Measurements from ENCODE around the gene TMEM132D. TPM values are rescaled to one million over a fixed set of nuclear protein-coding genes. Genes with fewer than 3 reads are reported as not detected.

TMEM132D gene
- total RNA-seq, 1 experiment from 2014 or later: not detected

DNA sequence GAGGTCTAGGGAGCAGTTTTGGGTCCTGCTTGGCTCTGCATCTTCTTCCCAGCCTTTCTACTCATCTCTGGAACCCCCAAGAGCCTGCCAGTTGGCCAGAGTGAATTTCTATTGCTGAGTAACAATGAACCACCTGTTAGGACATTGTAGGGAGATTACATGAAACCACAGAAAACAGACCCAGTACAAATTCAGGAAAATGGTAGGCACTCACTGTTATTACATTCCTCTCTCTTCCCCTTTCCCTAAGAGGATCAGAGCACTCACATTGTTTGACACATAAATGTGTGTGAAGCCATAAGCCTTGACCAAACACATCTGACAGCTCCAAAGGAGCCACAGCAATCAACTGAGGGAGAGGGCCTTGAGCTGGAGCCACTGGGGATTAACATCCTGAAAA is 216.1 kb downstream of the TMEM132D start:
- no peaks in the 10 kb centered on the region for H3K4me1 ChIP-seq (ENCODE audit: insufficient read depth, low read length, poor library complexity, severe bottlenecking)
- H3K27ac ChIP-seq (ENCODE audit: low read depth, low read length, poor library complexity, severe bottlenecking): no peak overlapping the region
- DNase-seq (ENCODE audit: low spot score): no peak
- no peaks in the 10 kb centered on the region for H3K27me3 ChIP-seq (replicated peaks; ENCODE audit: insufficient read depth, low read depth, low read length, poor library complexity)
- intact Hi-C loops (cut with micrococcal nuclease; ENCODE audit: unreplicated experiment): no loop called here
- CTCF ChIA-PET: no interaction called here
- H3K4me3 ChIP-seq (ENCODE audit: low read depth, low read length, poor library complexity, severe bottlenecking): no peak overlapping the region
- peaks cover 43% of the 10 kb centered on the region for H3K9me3 ChIP-seq (ENCODE audit: low read depth, low read length, poor library complexity, severe bottlenecking)
- BruUV-seq (replicated peaks): no TSS peak
- no peaks in the 10 kb centered on the region for H3K36me3 ChIP-seq (ENCODE audit: insufficient read depth, low read length, poor library complexity, severe bottlenecking)
- TF ChIP-seq, protein P1, sequence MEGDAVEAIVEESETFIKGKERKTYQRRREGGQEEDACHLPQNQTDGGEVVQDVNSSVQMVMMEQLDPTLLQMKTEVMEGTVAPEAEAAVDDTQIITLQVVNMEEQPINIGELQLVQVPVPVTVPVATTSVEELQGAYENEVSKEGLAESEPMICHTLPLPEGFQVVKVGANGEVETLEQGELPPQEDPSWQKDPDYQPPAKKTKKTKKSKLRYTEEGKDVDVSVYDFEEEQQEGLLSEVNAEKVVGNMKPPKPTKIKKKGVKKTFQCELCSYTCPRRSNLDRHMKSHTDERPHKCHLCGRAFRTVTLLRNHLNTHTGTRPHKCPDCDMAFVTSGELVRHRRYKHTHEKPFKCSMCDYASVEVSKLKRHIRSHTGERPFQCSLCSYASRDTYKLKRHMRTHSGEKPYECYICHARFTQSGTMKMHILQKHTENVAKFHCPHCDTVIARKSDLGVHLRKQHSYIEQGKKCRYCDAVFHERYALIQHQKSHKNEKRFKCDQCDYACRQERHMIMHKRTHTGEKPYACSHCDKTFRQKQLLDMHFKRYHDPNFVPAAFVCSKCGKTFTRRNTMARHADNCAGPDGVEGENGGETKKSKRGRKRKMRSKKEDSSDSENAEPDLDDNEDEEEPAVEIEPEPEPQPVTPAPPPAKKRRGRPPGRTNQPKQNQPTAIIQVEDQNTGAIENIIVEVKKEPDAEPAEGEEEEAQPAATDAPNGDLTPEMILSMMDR (conservative IDR thresholded peaks at IDR 0.05; ENCODE audit: low read depth, low read length): no peak
- TF ChIP-seq EZH2 (IDR thresholded peaks at IDR 0.05; ENCODE audit: borderline replicate concordance, low read depth, low read length, poor library complexity, severe bottlenecking): no peak
- POLR2A ChIA-PET (ENCODE audit: low non-redundant PET): no interaction called here

DNA sequence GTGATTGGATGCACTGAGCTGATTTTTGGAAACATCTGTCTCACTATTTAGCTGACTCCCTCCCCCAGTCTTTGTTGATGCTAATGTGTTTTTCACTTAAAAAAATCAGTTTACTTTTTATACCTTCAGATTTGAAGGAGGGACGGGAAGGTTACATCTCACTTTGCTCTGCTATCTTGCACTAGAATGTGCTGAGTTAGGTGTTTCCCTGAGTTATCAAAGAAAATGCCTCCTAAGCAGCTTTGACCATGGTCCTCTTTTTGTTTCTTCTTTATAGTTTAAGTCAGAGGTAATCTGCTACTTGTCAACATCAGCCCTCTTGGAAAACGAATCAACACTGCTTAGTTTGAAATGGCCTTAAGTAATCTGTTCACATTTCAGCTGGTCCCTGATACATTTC is 222.0 kb downstream of the TMEM132D start:
- Histone ChIP-seq H3K9me3 (ENCODE audit: low read depth, low read length, poor library complexity, severe bottlenecking) (peaks cover 27% of the 10 kb centered on the region), H3K4me1 (ENCODE audit: insufficient read depth, low read length, poor library complexity, severe bottlenecking) (no peaks in the 10 kb centered on the region), H3K27ac (ENCODE audit: low read depth, low read length, poor library complexity, severe bottlenecking) (no peak overlapping the region), H3K36me3 (ENCODE audit: insufficient read depth, low read length, poor library complexity, severe bottlenecking) (no peaks in the 10 kb centered on the region), H3K4me3 (ENCODE audit: low read depth, low read length, poor library complexity, severe bottlenecking) (no peak overlapping the region), H3K27me3 (replicated peaks; ENCODE audit: insufficient read depth, low read depth, low read length, poor library complexity) (no peaks in the 10 kb centered on the region)
- BruUV-seq (replicated peaks): no TSS peak
- DNase-seq (ENCODE audit: low spot score): no peak
- intact Hi-C loops (cut with micrococcal nuclease; ENCODE audit: unreplicated experiment): no loop called here
- TF ChIP-seq, protein P1 (conservative IDR thresholded peaks at IDR 0.05; ENCODE audit: low read depth, low read length): no peak
- no peak for TF ChIP-seq EZH2 (IDR thresholded peaks at IDR 0.05; ENCODE audit: borderline replicate concordance, low read depth, low read length, poor library complexity, severe bottlenecking)
- ChIA-PET POLR2A (ENCODE audit: low non-redundant PET) (no interaction called here), CTCF (no interaction called here)

- TF ChIP-seq, protein P1 (conservative IDR thresholded peaks at IDR 0.05; ENCODE audit: low read depth, low read length): no peak
- no peak for TF ChIP-seq EZH2 (IDR thresholded peaks at IDR 0.05; ENCODE audit: borderline replicate concordance, low read depth, low read length, poor library complexity, severe bottlenecking)
- DNase-seq (ENCODE audit: low spot score): no peak
- H3K4me1 ChIP-seq (ENCODE audit: insufficient read depth, low read length, poor library complexity, severe bottlenecking): no peaks in the 10 kb centered on the region
- H3K36me3 ChIP-seq (ENCODE audit: insufficient read depth, low read length, poor library complexity, severe bottlenecking): no peaks in the 10 kb centered on the region
- ChIA-PET POLR2A (ENCODE audit: low non-redundant PET) (no interaction called here), CTCF (interaction anchor here (0.6 kb wide), 1 partner anchor 1149 kb away, joined by 3 read pairs; no protein-coding TSS in a partner anchor)
- no peak overlapping the region for H3K27ac ChIP-seq (ENCODE audit: low read depth, low read length, poor library complexity, severe bottlenecking)
- H3K27me3 ChIP-seq (replicated peaks; ENCODE audit: insufficient read depth, low read depth, low read length, poor library complexity): no peaks in the 10 kb centered on the region
- intact Hi-C loops (cut with micrococcal nuclease; ENCODE audit: unreplicated experiment): no loop called here
- peaks cover 27% of the 10 kb centered on the region for H3K9me3 ChIP-seq (ENCODE audit: low read depth, low read length, poor library complexity, severe bottlenecking)
- no peak overlapping the region for H3K4me3 ChIP-seq (ENCODE audit: low read depth, low read length, poor library complexity, severe bottlenecking)
- BruUV-seq (replicated peaks): no TSS peak
Observed at GRCh38 chr12:129681151-129681550, 222.7 kb downstream of the TMEM132D start.
